GM12878 (cell line): Measurements from ENCODE around the gene CSDE1. TPM values are rescaled to one million over a fixed set of nuclear protein-coding genes. Genes with fewer than 3 reads are reported as not detected.
A peak's percentile ranks its signal among the peaks of the same experiment; 100 is the strongest.

ENCODE experiments used
- ATAC-seq: fragments of 200-7000 bp; cut with Tn5 transposase; 3 replicates; pipeline ENCODE4 v1.9.1; 2020; ENCODE audit warnings: mild to moderate bottlenecking, moderate library complexity
- BruUV-seq: library from RNA; stranded (reverse); fragments of 400-500 nt; replicated peaks from 2 replicates; lab custom pipeline; 2021; lab: Mats Ljungman, UMichigan
- CTCF ChIA-PET: fragments of 300-600 bp; sonication (Branson Sonifier 250); formaldehyde crosslinking; extraction: SDS; loops from one replicate; lab custom pipeline; 2021; ENCODE audit warnings: inconsistent platforms; lab: Yijun Ruan, JAX
- POLR2A ChIA-PET: fragments of 350-600 bp; formaldehyde crosslinking; extraction: SDS; loops from one replicate; lab custom pipeline; 2021; ENCODE audit warnings: inconsistent platforms; lab: Charles Lee
- RAD21 ChIA-PET: fragments of 300-600 bp; sonication (Branson Sonifier 250); formaldehyde crosslinking; loops from one replicate; lab custom pipeline; 2023; ENCODE audit warnings: antibody characterized with exemption; ENCODE audit not compliant: unreplicated experiment; lab: Charles Lee
- SMC1A ChIA-PET: fragments of 300-600 bp; sonication (Branson Sonifier 250); formaldehyde crosslinking; loops from one replicate; lab custom pipeline; 2023; ENCODE audit not compliant: unreplicated experiment, uncharacterized antibody; lab: Charles Lee
- DNase-seq: peaks from one replicate; pipeline ENCODE4 v3.0.0-alpha.2; 2011; ENCODE audit warnings: low read depth, low spot score
- FAIRE-seq: peaks from 3 replicates; lab custom pipeline; 2011; peaks lifted over from hg19 to GRCh38; lab: Jason Lieb, UNC
- H2AFZ ChIP-seq: 2 replicates; pipeline ENCODE4 v1.6.0; 2011; ENCODE audit warnings: low read depth, low read length, control low read depth; ENCODE audit not compliant: control insufficient read depth
- H3K27ac ChIP-seq: 2 replicates; pipeline ENCODE4 v1.5.1; 2011; ENCODE audit warnings: control low read depth; ENCODE audit not compliant: control insufficient read depth, insufficient read depth
- H3K27me3 ChIP-seq, 2 experiments: replicated peaks in 1 of 2; 2 replicates each; pipeline versions ENCODE4 v1.6.0 to v1.6.1; 2011; ENCODE audit warnings: low read length in 1 of 2; ENCODE audit not compliant: control insufficient read depth in 2 of 2, insufficient read depth in 2 of 2
- H3K36me3 ChIP-seq, 2 experiments: 2 replicates each; pipeline ENCODE4 v1.5.1; 2011; ENCODE audit warnings: low read length in 1 of 2; ENCODE audit not compliant: control insufficient read depth in 2 of 2, insufficient read depth in 2 of 2
- H3K4me1 ChIP-seq: 2 replicates; pipeline ENCODE4 v1.6.1; 2011; ENCODE audit warnings: mild to moderate bottlenecking, low read length, moderate library complexity, mixed read lengths; ENCODE audit not compliant: control insufficient read depth, insufficient read depth
- H3K4me2 ChIP-seq: 2 replicates; pipeline ENCODE4 v1.6.0; 2011; ENCODE audit warnings: control low read depth; ENCODE audit not compliant: control insufficient read depth, insufficient read depth
- H3K4me3 ChIP-seq: fragments of 200-600 bp; sonication (generic); 2 replicates; pipeline ENCODE4 v1.5.1; 2016
- H3K79me2 ChIP-seq: 2 replicates; pipeline ENCODE4 v1.6.0; 2011; ENCODE audit warnings: low read length; ENCODE audit not compliant: control insufficient read depth, insufficient read depth
- H3K9ac ChIP-seq: 2 replicates; pipeline ENCODE4 v1.8.0; 2011; ENCODE audit warnings: low read length, control low read depth, mixed read lengths; ENCODE audit not compliant: control insufficient read depth, insufficient read depth
- H3K9me3 ChIP-seq: replicated peaks from 3 replicates; pipeline ENCODE4 v1.5.1; 2011; ENCODE audit warnings: mild to moderate bottlenecking, low read length; ENCODE audit not compliant: control insufficient read depth, insufficient read depth
- H4K20me1 ChIP-seq: 2 replicates; pipeline ENCODE4 v1.6.0; 2011; ENCODE audit not compliant: control insufficient read depth, insufficient read depth
- EED ChIP-seq: sonication (generic); IDR thresholded peaks from 2 replicates; pipeline ENCODE4 v1.6.1; 2016; ENCODE audit warnings: antibody characterized with exemption, low read depth
- ETV6 ChIP-seq, 2 experiments: fragments of 450-650 bp in 1 of 2; IDR thresholded peaks in 1 of 2; conservative IDR thresholded peaks in 1 of 2; 2 replicates each; pipeline ENCODE4 v1.6.1; 2014; ENCODE audit warnings: antibody characterized with exemption in 1 of 2, borderline replicate concordance in 1 of 2, low read depth in 1 of 2, mild to moderate bottlenecking in 1 of 2, moderate library complexity in 1 of 2
- FOXM1 ChIP-seq: IDR thresholded peaks from 2 replicates; pipeline ENCODE4 v1.6.1; 2012; ENCODE audit warnings: low read depth, mild to moderate bottlenecking, inconsistent platforms, low read length, moderate library complexity
- MEF2B ChIP-seq: fragments of 450-650 bp; IDR thresholded peaks from 2 replicates; pipeline ENCODE4 v1.6.1; 2018; ENCODE audit warnings: mild to moderate bottlenecking, moderate library complexity; ENCODE audit not compliant: partially characterized antibody, poor library complexity, severe bottlenecking
- MTA2 ChIP-seq: fragments of 450-650 bp; IDR thresholded peaks from 2 replicates; pipeline ENCODE4 v1.6.1; 2016; ENCODE audit warnings: low read depth, mild to moderate bottlenecking, moderate library complexity
- RB1 ChIP-seq: fragments of 450-650 bp; formaldehyde crosslinking; IDR thresholded peaks from 2 replicates; pipeline ENCODE4 v1.6.1; 2017; ENCODE audit warnings: mild to moderate bottlenecking, borderline replicate concordance
- SIX5 ChIP-seq: IDR thresholded peaks from 2 replicates; pipeline ENCODE4 v1.6.1; 2011; ENCODE audit warnings: mild to moderate bottlenecking, low read depth, low read length, moderate library complexity; ENCODE audit not compliant: severe bottlenecking
- ZNF24 ChIP-seq: fragments of 450-650 bp; IDR thresholded peaks from 2 replicates; pipeline ENCODE4 v1.6.1; 2017; ENCODE audit warnings: antibody characterized with exemption, mild to moderate bottlenecking
- WGBS: methylation state at CpG from one replicate; pipeline ENCODE4 v1.1.6; 2016; ENCODE audit warnings: low lambda C conversion rate; ENCODE audit not compliant: insufficient replicate concordance, insufficient coverage; ENCODE audit errors: missing lambda C conversion rate; 5-methylcytosine and 5-hydroxymethylcytosine counted together
- in situ Hi-C: fragments of 300-500 bp; cut with MboI; formaldehyde crosslinking; loops from 9 replicates; pipeline ENCODE4 v1.14.3; 2018; ENCODE audit warnings: mixed read lengths
- intact Hi-C: fragments of 100-400 bp; cut with micrococcal nuclease; formaldehyde crosslinking; loops from one replicate; pipeline ENCODE4 v1.14.2; 2022; ENCODE audit not compliant: unreplicated experiment
- polyA plus RNA-seq, 11 experiments: library from polyadenylated mRNA; depleted of rRNA in 4 of 11; unstranded in 6 of 11; stranded (reverse) in 5 of 11; fragments of >200 nt; fragmentation: Nextera tagmentation in 4 of 11; fragmentation: Illumina TruSeq in 1 of 11; extraction: Ambion mirVana in 4 of 11; extraction: Trizol in 1 of 11; gene quantifications; 1 replicate in 1 of 11; 2 replicates in 10 of 11; pipeline versions ENCODE4 v1.2.1 to v1.2.3, GENCODE V29; 2011 to 2016; ENCODE audit warnings: inconsistent platforms in 2 of 11, missing spikeins in 2 of 11, low read depth in 1 of 11
- total RNA-seq, 4 experiments: library from RNA; depleted of rRNA in 3 of 4; stranded (reverse); fragments of >200 nt in 3 of 4; fragmentation: Illumina TruSeq in 1 of 4; extraction: Trizol in 1 of 4; gene quantifications; 2 replicates each; pipeline versions ENCODE4 v1.2.1 to v1.2.3, GENCODE V29; 2013 to 2021
- TF ChIP-seq, protein P1 (sequence below): fragments of 450-650 bp; IDR thresholded peaks from 2 replicates; pipeline ENCODE4 v1.6.1; 2017; ENCODE audit warnings: mild to moderate bottlenecking, moderate library complexity
- TF ChIP-seq, protein P2 (sequence below): IDR thresholded peaks from 2 replicates; pipeline ENCODE4 v1.6.1; 2012; ENCODE audit warnings: low read depth, low read length, improper control_type of control experiment

Gene CSDE1
- total and polyA plus RNA-seq, 10 of the 15 experiments (the other 5 are each of a cell fraction or from before 2014, with no cell fraction given), result 130 to 390 (median 246) TPM

DNA sequence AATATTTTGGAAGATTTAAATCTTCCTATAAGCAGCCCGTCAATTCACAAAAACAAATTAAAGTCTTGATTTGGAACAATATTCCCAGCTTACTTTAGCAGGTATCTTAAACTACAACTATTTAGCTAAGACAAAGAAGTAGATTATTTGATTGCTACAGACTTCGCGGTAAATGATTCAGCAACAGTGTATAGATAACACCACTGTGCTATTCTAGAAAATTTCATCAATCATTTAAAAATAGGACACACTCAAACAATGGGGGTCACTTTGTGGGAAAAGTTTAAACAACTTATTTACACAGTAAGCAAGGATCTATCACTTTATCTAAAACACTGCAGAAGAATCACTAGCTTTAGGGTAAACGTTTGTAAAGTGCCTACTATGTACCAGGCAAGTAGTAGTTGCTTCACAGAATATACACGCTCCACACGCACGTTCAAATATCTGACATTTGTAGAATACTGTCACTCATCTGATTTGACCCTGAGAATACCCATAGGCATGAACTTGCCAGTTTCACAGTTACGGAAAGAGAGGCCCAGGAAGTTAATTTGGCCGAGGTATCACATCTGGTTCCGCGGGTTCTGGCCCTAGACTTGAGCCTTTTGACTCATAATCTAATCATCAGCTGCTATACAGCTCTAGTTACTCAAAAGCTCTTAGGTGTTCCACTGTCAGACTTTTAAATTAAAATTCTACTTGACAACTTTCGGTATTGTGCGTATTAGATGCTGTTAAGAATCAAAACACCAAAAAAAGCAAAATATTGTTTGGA is 88.8 kb downstream of the CSDE1 start:
- Histone ChIP-seq H3K4me3 (peak overlapping the region; percentile 74), H3K36me3 (no peaks in the 10 kb centered on the region), H3K9ac (peak overlapping the region; percentile 39; the same call in 1 of the 2 replicates), H3K4me1 (peaks cover 5% of the 10 kb centered on the region), H3K9me3 (no peaks in the 10 kb centered on the region), H3K27me3 (no peaks in the 10 kb centered on the region; a peak in 1 of 4 replicates), H3K27ac (no peak overlapping the region), H4K20me1 (no peaks in the 10 kb centered on the region), H2AFZ (peak overlapping the region; percentile 94), H3K4me2 (peak overlapping the region; percentile 100), H3K79me2 (no peaks in the 10 kb centered on the region)
- no peak for FAIRE-seq
- no peak for DNase-seq
- BruUV-seq, result no TSS peak
- ChIA-PET RAD21 (interaction anchor here (0.8 to 1.1 kb wide), 4 partner anchors 9 to 157 kb away, joined by 3 to 4 read pairs (median 4); partner anchors contain the start of gene NRAS), CTCF (interaction anchor here (0.5 to 5.0 kb wide), 4 partner anchors 25 to 1401 kb away, joined by 4 to 31 read pairs (median 4); partner anchors contain the start of gene AMPD1), SMC1A (no interaction called here), POLR2A (interaction anchor here (0.5 kb wide), 1 partner anchor 16 kb away, joined by 5 read pairs; no protein-coding TSS in a partner anchor)
- in situ Hi-C loops, result no loop called here
- no peak for ATAC-seq
- TF ChIP-seq SIX5, result no peak
- WGBS, result 64% methylated on average over 13 of the region's 13 CpGs
- intact Hi-C loops, result no loop called here

DNA sequence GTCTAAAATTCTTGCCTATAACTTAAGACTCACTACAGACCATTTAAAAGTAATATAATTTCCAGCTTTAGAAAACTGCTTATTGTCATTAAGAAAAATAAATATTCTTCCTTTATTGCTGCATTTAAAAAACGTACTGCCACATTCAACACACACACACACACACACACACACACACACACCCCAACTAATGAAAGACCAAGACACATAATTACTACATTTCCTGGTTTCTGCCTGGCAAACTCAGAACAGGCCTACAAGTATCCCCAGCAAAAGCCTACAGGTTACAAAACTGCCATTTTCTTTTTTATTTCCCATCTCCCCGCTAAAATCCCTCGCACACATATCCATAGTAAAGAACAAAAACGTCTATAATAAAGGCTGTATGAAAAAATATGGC is 89.4 kb downstream of the CSDE1 start:
- H2AFZ ChIP-seq, result no peak overlapping the region
- no peaks in the 10 kb centered on the region for H4K20me1 ChIP-seq
- H3K4me3 ChIP-seq, result no peak overlapping the region
- intact Hi-C loops, result no loop called here
- no peaks in the 10 kb centered on the region for H3K27me3 ChIP-seq
- no peak overlapping the region for H3K4me2 ChIP-seq
- ChIA-PET RAD21 (interaction anchor here (1.1 kb wide), 1 partner anchor 8 kb away, joined by 3 read pairs; no protein-coding TSS in a partner anchor), SMC1A (no interaction called here), POLR2A (interaction anchor here (0.6 kb wide), 1 partner anchor 1096 kb away, joined by 3 read pairs; no protein-coding TSS in a partner anchor), CTCF (interaction anchor here (0.5 to 5.0 kb wide), 5 partner anchors 10 to 1402 kb away, joined by 4 to 31 read pairs (median 4); partner anchors contain the start of gene AMPD1)
- in situ Hi-C loops, result no loop called here
- no peaks in the 10 kb centered on the region for H3K79me2 ChIP-seq
- DNase-seq (no peak), ATAC-seq (no peak), FAIRE-seq (no peak)
- H3K4me1 ChIP-seq, result peaks cover 5% of the 10 kb centered on the region
- no TSS peak for BruUV-seq
- no peaks in the 10 kb centered on the region for H3K36me3 ChIP-seq
- H3K27ac ChIP-seq, result no peak overlapping the region
- no peaks in the 10 kb centered on the region for H3K9me3 ChIP-seq
- 37% methylated on average over 4 of the region's 4 CpGs for WGBS
- no peak overlapping the region for H3K9ac ChIP-seq
- TF ChIP-seq, protein P1, sequence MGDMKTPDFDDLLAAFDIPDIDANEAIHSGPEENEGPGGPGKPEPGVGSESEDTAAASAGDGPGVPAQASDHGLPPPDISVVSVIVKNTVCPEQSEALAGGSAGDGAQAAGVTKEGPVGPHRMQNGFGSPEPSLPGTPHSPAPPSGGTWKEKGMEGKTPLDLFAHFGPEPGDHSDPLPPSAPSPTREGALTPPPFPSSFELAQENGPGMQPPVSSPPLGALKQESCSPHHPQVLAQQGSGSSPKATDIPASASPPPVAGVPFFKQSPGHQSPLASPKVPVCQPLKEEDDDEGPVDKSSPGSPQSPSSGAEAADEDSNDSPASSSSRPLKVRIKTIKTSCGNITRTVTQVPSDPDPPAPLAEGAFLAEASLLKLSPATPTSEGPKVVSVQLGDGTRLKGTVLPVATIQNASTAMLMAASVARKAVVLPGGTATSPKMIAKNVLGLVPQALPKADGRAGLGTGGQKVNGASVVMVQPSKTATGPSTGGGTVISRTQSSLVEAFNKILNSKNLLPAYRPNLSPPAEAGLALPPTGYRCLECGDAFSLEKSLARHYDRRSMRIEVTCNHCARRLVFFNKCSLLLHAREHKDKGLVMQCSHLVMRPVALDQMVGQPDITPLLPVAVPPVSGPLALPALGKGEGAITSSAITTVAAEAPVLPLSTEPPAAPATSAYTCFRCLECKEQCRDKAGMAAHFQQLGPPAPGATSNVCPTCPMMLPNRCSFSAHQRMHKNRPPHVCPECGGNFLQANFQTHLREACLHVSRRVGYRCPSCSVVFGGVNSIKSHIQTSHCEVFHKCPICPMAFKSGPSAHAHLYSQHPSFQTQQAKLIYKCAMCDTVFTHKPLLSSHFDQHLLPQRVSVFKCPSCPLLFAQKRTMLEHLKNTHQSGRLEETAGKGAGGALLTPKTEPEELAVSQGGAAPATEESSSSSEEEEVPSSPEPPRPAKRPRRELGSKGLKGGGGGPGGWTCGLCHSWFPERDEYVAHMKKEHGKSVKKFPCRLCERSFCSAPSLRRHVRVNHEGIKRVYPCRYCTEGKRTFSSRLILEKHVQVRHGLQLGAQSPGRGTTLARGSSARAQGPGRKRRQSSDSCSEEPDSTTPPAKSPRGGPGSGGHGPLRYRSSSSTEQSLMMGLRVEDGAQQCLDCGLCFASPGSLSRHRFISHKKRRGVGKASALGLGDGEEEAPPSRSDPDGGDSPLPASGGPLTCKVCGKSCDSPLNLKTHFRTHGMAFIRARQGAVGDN, result no peak
- TF ChIP-seq EED (no peak), MEF2B (no peak), FOXM1 (no peak), MTA2 (no peak), ZNF24 (no peak), RB1 (no peak), ETV6 (conservative IDR thresholded peaks at IDR 0.05 in 1 of 2, IDR thresholded peaks at IDR 0.05 in 1 of 2; ENCODE audit: borderline replicate concordance in 1 of 2, low read depth in 1 of 2) (no peak)
- TF ChIP-seq, protein P2, sequence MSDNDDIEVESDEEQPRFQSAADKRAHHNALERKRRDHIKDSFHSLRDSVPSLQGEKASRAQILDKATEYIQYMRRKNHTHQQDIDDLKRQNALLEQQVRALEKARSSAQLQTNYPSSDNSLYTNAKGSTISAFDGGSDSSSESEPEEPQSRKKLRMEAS, result no peak
